HCT116 (cell line): ENCODE data around the gene FASTKD2. TPM values are rescaled to one million over a fixed set of nuclear protein-coding genes. Genes with fewer than 3 reads are reported as not detected.

Experiments used
- ATAC-seq: fragments of 200-7000 bp; cut with Tn5 transposase; 2 replicates; pipeline ENCODE4 v1.9.1; 2020; ENCODE audit warnings: mild to moderate bottlenecking, moderate library complexity
- BruUV-seq: library from RNA; stranded (reverse); fragments of 400-500 nt; replicated peaks from 2 replicates; lab custom pipeline; 2021; lab: Mats Ljungman, UMichigan
- CTCF ChIA-PET: fragments of 300-600 bp; sonication (Branson Sonifier 250); formaldehyde crosslinking; loops from one replicate; lab custom pipeline; 2021; ENCODE audit warnings: antibody characterized with exemption; lab: Charles Lee
- POLR2A ChIA-PET: fragments of 300-600, 350-600 bp; sonication (Branson Sonifier 250); formaldehyde crosslinking; loops from one replicate; lab custom pipeline; 2021; ENCODE audit warnings: antibody characterized with exemption; lab: Charles Lee
- RAD21 ChIA-PET, 2 experiments: fragments of 300-600 bp; sonication (Branson Sonifier 250); formaldehyde crosslinking; loops; one replicate each; lab custom pipeline; 2023; ENCODE audit warnings: low total read pairs in 2 of 2; ENCODE audit not compliant: uncharacterized antibody in 2 of 2, unreplicated experiment in 2 of 2, low non-redundant PET in 1 of 2; lab: Charles Lee
- DNase-seq: peaks from one replicate; pipeline ENCODE4 v3.0.0-alpha.2; 2010; ENCODE audit warnings: low read depth, low spot score
- H2AFZ ChIP-seq: fragments of 200-600 bp; shearing (Covaris generic), sonication (generic); 2 replicates; pipeline ENCODE4 v1.6.1; 2017; ENCODE audit warnings: low read depth, mixed run types, mixed read lengths, antibody characterized with exemption, low read length; ENCODE audit not compliant: poor library complexity, severe bottlenecking
- H3K27ac ChIP-seq: 2 replicates; pipeline ENCODE4 v1.5.1; 2012; ENCODE audit warnings: low read depth, low read length
- H3K27me3 ChIP-seq: fragments of 200-600 bp; sonication (generic); 2 replicates; pipeline ENCODE4 v1.6.1; 2016; ENCODE audit warnings: mixed run types, low read length, mixed read lengths; ENCODE audit not compliant: insufficient read depth
- H3K36me3 ChIP-seq, 2 experiments: fragments of 200-500 bp in 1 of 2; fragments of 200-600 bp in 1 of 2; sonication (Bioruptor generic) in 1 of 2; sonication (generic) in 1 of 2; 2 replicates each; pipeline versions ENCODE4 v1.5.1 to v1.6.1; 2014 to 2016; ENCODE audit warnings: low read length in 2 of 2, inconsistent platforms in 1 of 2, mixed read lengths in 1 of 2, mixed run types in 1 of 2; ENCODE audit not compliant: insufficient read depth in 2 of 2, control insufficient read depth in 1 of 2
- H3K4me1 ChIP-seq, 2 experiments: fragments of 200-600 bp in 1 of 2; sonication (generic) in 1 of 2; 2 replicates each; pipeline versions ENCODE4 v1.5.1 to v1.6.1; 2012 to 2017; ENCODE audit warnings: low read length in 2 of 2, inconsistent platforms in 1 of 2, mild to moderate bottlenecking in 1 of 2, mixed read lengths in 1 of 2, mixed run types in 1 of 2, moderate library complexity in 1 of 2; ENCODE audit not compliant: insufficient read depth in 2 of 2, control insufficient read depth in 1 of 2
- H3K4me2 ChIP-seq: fragments of 200-600 bp; sonication (generic); 2 replicates; pipeline ENCODE4 v1.6.1; 2017; ENCODE audit warnings: mixed run types, low read length, mixed read lengths
- H3K4me3 ChIP-seq, 2 experiments: fragments of 200-600 bp in 1 of 2; sonication (generic) in 1 of 2; replicated peaks in 1 of 2; 2 replicates each; pipeline ENCODE4 v1.5.1; 2011 to 2016; ENCODE audit warnings: low read length in 2 of 2, control low read depth in 1 of 2, low read depth in 1 of 2, mild to moderate bottlenecking in 1 of 2, mixed read lengths in 1 of 2, mixed run types in 1 of 2
- H3K79me2 ChIP-seq: fragments of 200-600 bp; sonication (generic); 2 replicates; pipeline ENCODE4 v1.6.1; 2017; ENCODE audit warnings: mild to moderate bottlenecking, mixed run types, low read length, moderate library complexity, mixed read lengths; ENCODE audit not compliant: insufficient read depth
- H3K9ac ChIP-seq: fragments of 200-600 bp; sonication (generic); 2 replicates; pipeline ENCODE4 v1.6.1; 2016; ENCODE audit warnings: low read length, mixed read lengths
- H3K9me2 ChIP-seq: fragments of 200-600 bp; sonication (generic), shearing (Covaris generic); 2 replicates; pipeline ENCODE4 v1.6.1; 2017; ENCODE audit warnings: mixed run types, mild to moderate bottlenecking, moderate library complexity; ENCODE audit not compliant: insufficient read depth
- H3K9me3 ChIP-seq, 2 experiments: fragments of 200-500 bp in 1 of 2; fragments of 200-600 bp in 1 of 2; sonication (Bioruptor generic) in 1 of 2; sonication (generic) in 1 of 2; 2 replicates each; pipeline ENCODE4 v1.6.1; 2014 to 2017; ENCODE audit warnings: low read length in 2 of 2, mixed read lengths in 2 of 2, inconsistent platforms in 1 of 2, low read depth in 1 of 2, mild to moderate bottlenecking in 1 of 2, mixed run types in 1 of 2, moderate library complexity in 1 of 2; ENCODE audit not compliant: control insufficient read depth in 1 of 2, insufficient read depth in 1 of 2
- H4K20me1 ChIP-seq: fragments of 200-600 bp; sonication (generic), shearing (Covaris generic); 2 replicates; pipeline ENCODE4 v1.6.1; 2017; ENCODE audit warnings: mixed run types, mild to moderate bottlenecking, moderate library complexity; ENCODE audit not compliant: insufficient read depth
- CEBPB ChIP-seq: IDR thresholded peaks from 2 replicates; pipeline ENCODE4 v1.6.1; 2012; ENCODE audit warnings: low read depth
- EGR1 ChIP-seq: IDR thresholded peaks from 2 replicates; pipeline ENCODE4 v1.6.1; 2012; ENCODE audit warnings: low read depth
- ELF1 ChIP-seq: IDR thresholded peaks from 2 replicates; pipeline ENCODE4 v1.6.1; 2012; ENCODE audit warnings: low read depth, borderline replicate concordance
- JUND ChIP-seq: IDR thresholded peaks from 2 replicates; pipeline ENCODE4 v1.6.1; 2012
- RAD21 ChIP-seq: IDR thresholded peaks from 2 replicates; pipeline ENCODE4 v1.6.1; 2012; ENCODE audit warnings: low read depth, mild to moderate bottlenecking
- SIN3A ChIP-seq: IDR thresholded peaks from 2 replicates; pipeline ENCODE4 v1.6.1; 2012; ENCODE audit warnings: low read depth
- YY1 ChIP-seq: IDR thresholded peaks from 2 replicates; pipeline ENCODE4 v1.6.1; 2011; ENCODE audit warnings: low read length, low read depth, moderate library complexity, mild to moderate bottlenecking; ENCODE audit not compliant: insufficient replicate concordance; ENCODE audit errors: extremely low read depth
- ZFX ChIP-seq: fragments of 450-650 bp; IDR thresholded peaks from 2 replicates; pipeline ENCODE4 v1.6.1; 2017
- intact Hi-C: fragments of 100-400 bp; cut with micrococcal nuclease; formaldehyde crosslinking; loops from 2 replicates; pipeline ENCODE4 v1.10.0; 2022
- total RNA-seq: library from RNA; stranded (reverse); gene quantifications from one replicate; pipeline ENCODE4 v1.2.1, GENCODE V29; 2021; ENCODE audit not compliant: unreplicated experiment
- TF ChIP-seq, protein P1 (sequence below): IDR thresholded peaks from 2 replicates; pipeline ENCODE4 v1.6.1; 2011; ENCODE audit warnings: mild to moderate bottlenecking, low read length, moderate library complexity; ENCODE audit not compliant: insufficient replicate concordance; ENCODE audit errors: extremely low read depth
- TF ChIP-seq, protein P2 (sequence below), 3 experiments: fragments of 200-600 bp in 1 of 3; sonication (generic) in 1 of 3; IDR thresholded peaks in 2 of 3; conservative IDR thresholded peaks in 1 of 3; 2 replicates each; pipeline ENCODE4 v1.5.1; 2012 to 2017; ENCODE audit warnings: low read depth in 2 of 3, low read length in 2 of 3, antibody characterized with exemption in 1 of 3, borderline replicate concordance in 1 of 3, control low read depth in 1 of 3, mild to moderate bottlenecking in 1 of 3, mixed read lengths in 1 of 3, mixed run types in 1 of 3, moderate library complexity in 1 of 3; ENCODE audit not compliant: insufficient read depth in 1 of 3

The FASTKD2 gene
- total RNA-seq, 1 experiment from 2014 or later = 24.4 TPM

DNA sequence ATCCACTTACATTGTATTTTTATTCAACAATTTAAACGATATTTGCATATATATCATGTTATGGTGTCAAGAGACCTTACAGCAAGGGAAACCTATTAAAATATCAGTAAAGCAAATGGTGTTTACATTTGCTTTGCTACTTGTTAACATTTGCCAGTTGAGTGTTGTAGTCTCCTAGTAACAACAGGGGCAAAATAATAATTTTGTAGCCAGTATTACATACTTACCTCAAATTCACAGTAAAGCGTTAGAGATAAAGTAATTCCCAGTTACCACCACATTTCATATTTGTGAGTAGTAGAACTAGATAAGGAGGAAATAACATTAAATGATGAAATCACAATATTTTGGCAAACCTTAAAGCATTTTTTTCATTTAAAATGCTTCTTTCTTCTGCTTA lies 71.3 kb downstream of the FASTKD2 start:
- Histone ChIP-seq H3K9me2 (no peaks in the 10 kb centered on the region), H3K79me2 (no peaks in the 10 kb centered on the region), H3K9me3 (no peaks in the 10 kb centered on the region; a peak in 1 of 4 replicates), H3K27me3 (no peaks in the 10 kb centered on the region)
- intact Hi-C loops = no loop called here
- TF ChIP-seq, protein P1, sequence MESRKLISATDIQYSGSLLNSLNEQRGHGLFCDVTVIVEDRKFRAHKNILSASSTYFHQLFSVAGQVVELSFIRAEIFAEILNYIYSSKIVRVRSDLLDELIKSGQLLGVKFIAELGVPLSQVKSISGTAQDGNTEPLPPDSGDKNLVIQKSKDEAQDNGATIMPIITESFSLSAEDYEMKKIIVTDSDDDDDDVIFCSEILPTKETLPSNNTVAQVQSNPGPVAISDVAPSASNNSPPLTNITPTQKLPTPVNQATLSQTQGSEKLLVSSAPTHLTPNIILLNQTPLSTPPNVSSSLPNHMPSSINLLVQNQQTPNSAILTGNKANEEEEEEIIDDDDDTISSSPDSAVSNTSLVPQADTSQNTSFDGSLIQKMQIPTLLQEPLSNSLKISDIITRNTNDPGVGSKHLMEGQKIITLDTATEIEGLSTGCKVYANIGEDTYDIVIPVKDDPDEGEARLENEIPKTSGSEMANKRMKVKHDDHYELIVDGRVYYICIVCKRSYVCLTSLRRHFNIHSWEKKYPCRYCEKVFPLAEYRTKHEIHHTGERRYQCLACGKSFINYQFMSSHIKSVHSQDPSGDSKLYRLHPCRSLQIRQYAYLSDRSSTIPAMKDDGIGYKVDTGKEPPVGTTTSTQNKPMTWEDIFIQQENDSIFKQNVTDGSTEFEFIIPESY = no peak
- TF ChIP-seq ZFX = no peak
- no peak for TF ChIP-seq SIN3A
- no peak for TF ChIP-seq EGR1
- no peak for TF ChIP-seq RAD21
- no peak for TF ChIP-seq ELF1
- TF ChIP-seq CEBPB = no peak
- no peak for TF ChIP-seq YY1
- TF ChIP-seq, protein P2, sequence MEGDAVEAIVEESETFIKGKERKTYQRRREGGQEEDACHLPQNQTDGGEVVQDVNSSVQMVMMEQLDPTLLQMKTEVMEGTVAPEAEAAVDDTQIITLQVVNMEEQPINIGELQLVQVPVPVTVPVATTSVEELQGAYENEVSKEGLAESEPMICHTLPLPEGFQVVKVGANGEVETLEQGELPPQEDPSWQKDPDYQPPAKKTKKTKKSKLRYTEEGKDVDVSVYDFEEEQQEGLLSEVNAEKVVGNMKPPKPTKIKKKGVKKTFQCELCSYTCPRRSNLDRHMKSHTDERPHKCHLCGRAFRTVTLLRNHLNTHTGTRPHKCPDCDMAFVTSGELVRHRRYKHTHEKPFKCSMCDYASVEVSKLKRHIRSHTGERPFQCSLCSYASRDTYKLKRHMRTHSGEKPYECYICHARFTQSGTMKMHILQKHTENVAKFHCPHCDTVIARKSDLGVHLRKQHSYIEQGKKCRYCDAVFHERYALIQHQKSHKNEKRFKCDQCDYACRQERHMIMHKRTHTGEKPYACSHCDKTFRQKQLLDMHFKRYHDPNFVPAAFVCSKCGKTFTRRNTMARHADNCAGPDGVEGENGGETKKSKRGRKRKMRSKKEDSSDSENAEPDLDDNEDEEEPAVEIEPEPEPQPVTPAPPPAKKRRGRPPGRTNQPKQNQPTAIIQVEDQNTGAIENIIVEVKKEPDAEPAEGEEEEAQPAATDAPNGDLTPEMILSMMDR (IDR thresholded peaks at IDR 0.05 in 2 of 3, conservative IDR thresholded peaks at IDR 0.05 in 1 of 3; ENCODE audit: borderline replicate concordance in 1 of 3, insufficient read depth in 1 of 3, low read depth in 2 of 3, low read length in 2 of 3) = no peak
- TF ChIP-seq JUND = no peak
- TF ChIP-seq, all 23 proteins: peak for 0
- no peak overlapping the region for H2AFZ ChIP-seq
- ATAC-seq (no peak), DNase-seq (no peak)
- ChIA-PET CTCF (no interaction called here), RAD21 (no interaction called here), POLR2A (no interaction called here)
- H3K4me2 ChIP-seq = no peak overlapping the region
- no peak overlapping the region for H3K4me3 ChIP-seq
- no TSS peak for BruUV-seq
- no peak overlapping the region for H3K9ac ChIP-seq
- H3K27ac ChIP-seq = no peak overlapping the region
- H3K36me3 ChIP-seq = no peaks in the 10 kb centered on the region
- no peaks in the 10 kb centered on the region for H4K20me1 ChIP-seq
- no peaks in the 10 kb centered on the region for H3K4me1 ChIP-seq
